Liver (tissue), 9 donors: ENCODE data around the gene SRGAP1. TPM values are rescaled to one million over a fixed set of nuclear protein-coding genes. Genes with fewer than 3 reads are reported as not detected.
"Not testable (repeated sequence)": the region's sequence is repeated elsewhere in the genome, so short reads cannot be mapped to it uniquely, and the experiment has no call there.

ENCODE experiments used
- DNase-seq: peaks from one replicate; pipeline ENCODE4 v3.0.0-alpha.2; 2017; ENCODE audit warnings: low spot score
- H3K27ac ChIP-seq, 2 donors: one replicate each; pipeline ENCODE4 v1.7.0; 2013; ENCODE audit warnings: inconsistent platforms in 2 of 2, low read length in 2 of 2, control low read depth in 1 of 2, low read depth in 1 of 2, mild to moderate bottlenecking in 1 of 2
- H3K27me3 ChIP-seq, 4 donors: one replicate each; pipeline versions ENCODE4 v1.6.1 to v1.7.0; 2013; ENCODE audit warnings: low read length in 3 of 4, inconsistent platforms in 1 of 4, mild to moderate bottlenecking in 1 of 4, moderate library complexity in 1 of 4; ENCODE audit not compliant: control insufficient read depth in 4 of 4, insufficient read depth in 4 of 4
- H3K36me3 ChIP-seq, 4 donors: one replicate each; pipeline versions ENCODE4 v1.6.1 to v1.7.0; 2013; ENCODE audit warnings: low read length in 3 of 4, mild to moderate bottlenecking in 3 of 4, low read depth in 1 of 4, moderate library complexity in 1 of 4; ENCODE audit not compliant: control insufficient read depth in 4 of 4, insufficient read depth in 3 of 4
- H3K4me1 ChIP-seq, 4 donors: one replicate each; pipeline versions ENCODE4 v1.6.1 to v1.7.0; 2013; ENCODE audit warnings: low read length in 3 of 4, mild to moderate bottlenecking in 3 of 4, moderate library complexity in 1 of 4; ENCODE audit not compliant: control insufficient read depth in 4 of 4, insufficient read depth in 4 of 4
- H3K4me3 ChIP-seq, 3 donors: one replicate each; pipeline versions ENCODE4 v1.6.1 to v1.7.0; 2013; ENCODE audit warnings: low read length in 3 of 3, control low read depth in 1 of 3, low read depth in 1 of 3, mild to moderate bottlenecking in 1 of 3
- H3K9ac ChIP-seq, 2 donors: one replicate each; pipeline ENCODE4 v1.7.0; 2013; ENCODE audit warnings: low read length in 2 of 2, mild to moderate bottlenecking in 2 of 2, moderate library complexity in 2 of 2, control low read depth in 1 of 2, low read depth in 1 of 2
- H3K9me3 ChIP-seq, 4 donors: one replicate each; pipeline versions ENCODE4 v1.6.1 to v1.7.0; 2013; ENCODE audit warnings: low read length in 3 of 4; ENCODE audit not compliant: control insufficient read depth in 4 of 4
- EGR1 ChIP-seq, 2 donors: IDR thresholded peaks; 2 replicates each; pipeline ENCODE4 v1.6.1; 2016 to 2018; ENCODE audit warnings: antibody characterized with exemption in 2 of 2, low read depth in 2 of 2
- FOXA1 ChIP-seq: IDR thresholded peaks from 2 replicates; pipeline ENCODE4 v1.6.1; 2016; ENCODE audit warnings: antibody characterized with exemption
- FOXA2 ChIP-seq: IDR thresholded peaks from 2 replicates; pipeline ENCODE4 v1.6.1; 2016; ENCODE audit warnings: antibody characterized with exemption
- GABPA ChIP-seq, 2 donors: IDR thresholded peaks in 1 of 2; conservative IDR thresholded peaks in 1 of 2; 2 replicates each; pipeline ENCODE4 v1.6.1; 2016; ENCODE audit warnings: antibody characterized with exemption in 2 of 2, mild to moderate bottlenecking in 1 of 2, moderate library complexity in 1 of 2
- HNF4A ChIP-seq, 2 donors: conservative IDR thresholded peaks; 2 replicates each; pipeline ENCODE4 v1.6.1; 2016; ENCODE audit warnings: antibody characterized with exemption in 2 of 2, mild to moderate bottlenecking in 2 of 2
- HNF4G ChIP-seq: IDR thresholded peaks from 2 replicates; pipeline ENCODE4 v1.6.1; 2016; ENCODE audit warnings: antibody characterized with exemption
- JUND ChIP-seq, 2 donors: IDR thresholded peaks; 2 replicates each; pipeline ENCODE4 v1.6.1; 2016; ENCODE audit warnings: antibody characterized with exemption in 2 of 2
- NR2F2 ChIP-seq: IDR thresholded peaks from 2 replicates; pipeline ENCODE4 v1.6.1; 2016; ENCODE audit warnings: antibody characterized with exemption
- RAD21 ChIP-seq, 2 donors: IDR thresholded peaks; 2 replicates each; pipeline ENCODE4 v1.6.1; 2016; ENCODE audit warnings: antibody characterized with exemption in 2 of 2, mild to moderate bottlenecking in 2 of 2
- RXRA ChIP-seq, 2 donors: IDR thresholded peaks; 2 replicates each; pipeline ENCODE4 v1.6.1; 2017 to 2018; ENCODE audit warnings: antibody characterized with exemption in 2 of 2, mild to moderate bottlenecking in 1 of 2
- SP1 ChIP-seq: IDR thresholded peaks from 2 replicates; pipeline ENCODE4 v1.6.1; 2018; ENCODE audit warnings: antibody characterized with exemption, mild to moderate bottlenecking
- TAF1 ChIP-seq: conservative IDR thresholded peaks from 2 replicates; pipeline ENCODE4 v1.6.1; 2016; ENCODE audit warnings: antibody characterized with exemption, mild to moderate bottlenecking
- YY1 ChIP-seq: IDR thresholded peaks from 2 replicates; pipeline ENCODE4 v1.6.1; 2016; ENCODE audit warnings: antibody characterized with exemption, mild to moderate bottlenecking
- WGBS: extraction: QIAGEN DNeasy Blood & Tissue Kit; methylation state at CpG from one replicate; pipeline ENCODE4 v1.1.7; 2013; 5-methylcytosine and 5-hydroxymethylcytosine counted together
- polyA plus RNA-seq, 2 donors: library from polyadenylated mRNA; stranded (reverse) in 1 of 2; unstranded in 1 of 2; fragments of 200-250 nt in 1 of 2; fragments of >200 nt in 1 of 2; fragmentation: Nextera tagmentation in 1 of 2; extraction: Ambion mirVana in 1 of 2; gene quantifications; one replicate each; pipeline versions ENCODE4 v1.2.1 to v1.2.3, GENCODE V29; 2013 to 2015
- total RNA-seq, 2 donors: library from RNA; depleted of rRNA; stranded (reverse); fragments of >200 nt; gene quantifications; one replicate each; pipeline ENCODE4 v1.2.3, GENCODE V29; 2014
- TF ChIP-seq, protein P1 (sequence below): IDR thresholded peaks from 2 replicates; pipeline ENCODE4 v1.6.1; 2016; ENCODE audit warnings: antibody characterized with exemption
- TF ChIP-seq, protein P2 (sequence below): IDR thresholded peaks from 2 replicates; pipeline ENCODE4 v1.6.1; 2016; ENCODE audit warnings: antibody characterized with exemption
- TF ChIP-seq, protein P3 (sequence below): IDR thresholded peaks from 2 replicates; pipeline ENCODE4 v1.6.1; 2016; ENCODE audit warnings: antibody characterized with exemption, mild to moderate bottlenecking
- TF ChIP-seq, protein P4 (sequence below): IDR thresholded peaks from 2 replicates; pipeline ENCODE4 v1.6.1; 2016; ENCODE audit warnings: antibody characterized with exemption
- TF ChIP-seq, protein P5 (sequence below): fragments of 150-350 bp; IDR thresholded peaks from 2 replicates; pipeline ENCODE4 v1.5.1; 2017; ENCODE audit warnings: improper control_type of control experiment, low read depth, low read length; ENCODE audit not compliant: missing input control
- donor health status: healthy.
- donor health status: healthy.
- donor health status: healthy.
- donor health status: healthy.
- donor health status: healthy.

The SRGAP1 gene
- total and polyA plus RNA-seq, 4 donors: 0.28 to 1.3 (median 0.85) TPM

DNA sequence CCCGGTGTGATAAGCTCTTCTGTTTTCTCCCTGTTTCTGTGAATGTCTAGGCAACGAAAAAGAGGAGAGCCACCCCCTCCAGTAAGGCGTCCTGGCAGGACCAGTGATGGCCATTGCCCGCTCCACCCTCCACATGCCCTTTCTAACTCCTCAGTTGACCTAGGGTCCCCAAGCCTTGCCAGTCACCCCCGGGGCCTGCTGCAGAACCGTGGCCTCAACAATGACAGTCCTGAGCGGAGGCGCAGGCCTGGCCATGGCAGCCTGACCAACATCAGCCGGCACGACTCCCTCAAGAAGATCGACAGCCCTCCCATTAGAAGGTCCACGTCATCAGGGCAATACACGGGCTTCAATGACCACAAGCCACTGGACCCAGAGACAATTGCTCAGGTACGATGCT is 283.3 kb downstream of the SRGAP1 start:
- Histone ChIP-seq H3K27ac (no peak overlapping the region), H3K4me1 (no peaks in the 10 kb centered on the region), H3K9me3 (no peaks in the 10 kb centered on the region), H3K36me3 (no peaks in the 10 kb centered on the region), H3K27me3 (no peaks in the 10 kb centered on the region), H3K4me3 (no peak overlapping the region), H3K9ac (no peak overlapping the region)
- WGBS: 94% methylated on average over 14 of the region's 14 CpGs
- TF ChIP-seq, protein P1, sequence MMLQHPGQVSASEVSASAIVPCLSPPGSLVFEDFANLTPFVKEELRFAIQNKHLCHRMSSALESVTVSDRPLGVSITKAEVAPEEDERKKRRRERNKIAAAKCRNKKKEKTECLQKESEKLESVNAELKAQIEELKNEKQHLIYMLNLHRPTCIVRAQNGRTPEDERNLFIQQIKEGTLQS: no peak
- no peak for TF ChIP-seq SP1
- TF ChIP-seq FOXA2: no peak
- DNase-seq: no peak

DNA sequence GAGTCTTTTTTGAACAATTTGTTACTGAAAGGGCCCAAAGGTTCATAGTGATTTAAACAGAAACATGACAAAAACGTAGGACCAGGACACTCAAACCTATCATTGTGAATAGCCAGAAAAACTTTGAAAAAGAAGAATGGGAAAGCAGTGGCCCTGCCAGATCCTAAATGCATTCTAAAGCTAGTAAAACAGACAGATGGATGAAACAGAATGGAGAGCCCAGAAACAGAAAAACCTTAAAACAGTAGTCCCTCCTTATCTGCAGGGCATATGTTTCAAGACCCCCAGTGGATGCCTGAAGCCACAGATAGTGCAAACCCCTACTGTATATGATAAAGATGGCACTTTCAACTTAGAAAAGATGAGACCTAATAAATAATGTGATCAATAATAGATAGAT is 283.9 kb downstream of the SRGAP1 start:
- Histone ChIP-seq H3K4me3 (no peak overlapping the region), H3K36me3 (no peaks in the 10 kb centered on the region), H3K4me1 (no peaks in the 10 kb centered on the region), H3K9ac (no peak overlapping the region), H3K27me3 (no peaks in the 10 kb centered on the region), H3K9me3 (peaks cover 0 to 3% (median under 1%) of the 10 kb centered on the region in 4 donors), H3K27ac (no peak overlapping the region)
- WGBS: 78% methylated on average over 1 of the region's 1 CpG
- DNase-seq: no peak
- TF ChIP-seq, protein P2, sequence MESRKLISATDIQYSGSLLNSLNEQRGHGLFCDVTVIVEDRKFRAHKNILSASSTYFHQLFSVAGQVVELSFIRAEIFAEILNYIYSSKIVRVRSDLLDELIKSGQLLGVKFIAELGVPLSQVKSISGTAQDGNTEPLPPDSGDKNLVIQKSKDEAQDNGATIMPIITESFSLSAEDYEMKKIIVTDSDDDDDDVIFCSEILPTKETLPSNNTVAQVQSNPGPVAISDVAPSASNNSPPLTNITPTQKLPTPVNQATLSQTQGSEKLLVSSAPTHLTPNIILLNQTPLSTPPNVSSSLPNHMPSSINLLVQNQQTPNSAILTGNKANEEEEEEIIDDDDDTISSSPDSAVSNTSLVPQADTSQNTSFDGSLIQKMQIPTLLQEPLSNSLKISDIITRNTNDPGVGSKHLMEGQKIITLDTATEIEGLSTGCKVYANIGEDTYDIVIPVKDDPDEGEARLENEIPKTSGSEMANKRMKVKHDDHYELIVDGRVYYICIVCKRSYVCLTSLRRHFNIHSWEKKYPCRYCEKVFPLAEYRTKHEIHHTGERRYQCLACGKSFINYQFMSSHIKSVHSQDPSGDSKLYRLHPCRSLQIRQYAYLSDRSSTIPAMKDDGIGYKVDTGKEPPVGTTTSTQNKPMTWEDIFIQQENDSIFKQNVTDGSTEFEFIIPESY: no peak
- TF ChIP-seq TAF1 (no peak), JUND (IDR thresholded peaks at IDR 0.05) (no peak), HNF4A (conservative IDR thresholded peaks at IDR 0.05) (no peak), EGR1 (IDR thresholded peaks at IDR 0.05; ENCODE audit: low read depth in 2 of 2) (no peak), RXRA (IDR thresholded peaks at IDR 0.05) (no peak), GABPA (IDR thresholded peaks at IDR 0.05 in 1 of 2, conservative IDR thresholded peaks at IDR 0.05 in 1 of 2) (no peak), RAD21 (IDR thresholded peaks at IDR 0.05) (no peak), NR2F2 (no peak), FOXA2 (no peak), YY1 (no peak), HNF4G (no peak), SP1 (no peak), FOXA1 (no peak)
- TF ChIP-seq, protein P1: no peak
- TF ChIP-seq, protein P3, sequence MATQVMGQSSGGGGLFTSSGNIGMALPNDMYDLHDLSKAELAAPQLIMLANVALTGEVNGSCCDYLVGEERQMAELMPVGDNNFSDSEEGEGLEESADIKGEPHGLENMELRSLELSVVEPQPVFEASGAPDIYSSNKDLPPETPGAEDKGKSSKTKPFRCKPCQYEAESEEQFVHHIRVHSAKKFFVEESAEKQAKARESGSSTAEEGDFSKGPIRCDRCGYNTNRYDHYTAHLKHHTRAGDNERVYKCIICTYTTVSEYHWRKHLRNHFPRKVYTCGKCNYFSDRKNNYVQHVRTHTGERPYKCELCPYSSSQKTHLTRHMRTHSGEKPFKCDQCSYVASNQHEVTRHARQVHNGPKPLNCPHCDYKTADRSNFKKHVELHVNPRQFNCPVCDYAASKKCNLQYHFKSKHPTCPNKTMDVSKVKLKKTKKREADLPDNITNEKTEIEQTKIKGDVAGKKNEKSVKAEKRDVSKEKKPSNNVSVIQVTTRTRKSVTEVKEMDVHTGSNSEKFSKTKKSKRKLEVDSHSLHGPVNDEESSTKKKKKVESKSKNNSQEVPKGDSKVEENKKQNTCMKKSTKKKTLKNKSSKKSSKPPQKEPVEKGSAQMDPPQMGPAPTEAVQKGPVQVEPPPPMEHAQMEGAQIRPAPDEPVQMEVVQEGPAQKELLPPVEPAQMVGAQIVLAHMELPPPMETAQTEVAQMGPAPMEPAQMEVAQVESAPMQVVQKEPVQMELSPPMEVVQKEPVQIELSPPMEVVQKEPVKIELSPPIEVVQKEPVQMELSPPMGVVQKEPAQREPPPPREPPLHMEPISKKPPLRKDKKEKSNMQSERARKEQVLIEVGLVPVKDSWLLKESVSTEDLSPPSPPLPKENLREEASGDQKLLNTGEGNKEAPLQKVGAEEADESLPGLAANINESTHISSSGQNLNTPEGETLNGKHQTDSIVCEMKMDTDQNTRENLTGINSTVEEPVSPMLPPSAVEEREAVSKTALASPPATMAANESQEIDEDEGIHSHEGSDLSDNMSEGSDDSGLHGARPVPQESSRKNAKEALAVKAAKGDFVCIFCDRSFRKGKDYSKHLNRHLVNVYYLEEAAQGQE: no peak
- TF ChIP-seq, protein P4, sequence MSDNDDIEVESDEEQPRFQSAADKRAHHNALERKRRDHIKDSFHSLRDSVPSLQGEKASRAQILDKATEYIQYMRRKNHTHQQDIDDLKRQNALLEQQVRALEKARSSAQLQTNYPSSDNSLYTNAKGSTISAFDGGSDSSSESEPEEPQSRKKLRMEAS: no peak
- TF ChIP-seq, protein P5, sequence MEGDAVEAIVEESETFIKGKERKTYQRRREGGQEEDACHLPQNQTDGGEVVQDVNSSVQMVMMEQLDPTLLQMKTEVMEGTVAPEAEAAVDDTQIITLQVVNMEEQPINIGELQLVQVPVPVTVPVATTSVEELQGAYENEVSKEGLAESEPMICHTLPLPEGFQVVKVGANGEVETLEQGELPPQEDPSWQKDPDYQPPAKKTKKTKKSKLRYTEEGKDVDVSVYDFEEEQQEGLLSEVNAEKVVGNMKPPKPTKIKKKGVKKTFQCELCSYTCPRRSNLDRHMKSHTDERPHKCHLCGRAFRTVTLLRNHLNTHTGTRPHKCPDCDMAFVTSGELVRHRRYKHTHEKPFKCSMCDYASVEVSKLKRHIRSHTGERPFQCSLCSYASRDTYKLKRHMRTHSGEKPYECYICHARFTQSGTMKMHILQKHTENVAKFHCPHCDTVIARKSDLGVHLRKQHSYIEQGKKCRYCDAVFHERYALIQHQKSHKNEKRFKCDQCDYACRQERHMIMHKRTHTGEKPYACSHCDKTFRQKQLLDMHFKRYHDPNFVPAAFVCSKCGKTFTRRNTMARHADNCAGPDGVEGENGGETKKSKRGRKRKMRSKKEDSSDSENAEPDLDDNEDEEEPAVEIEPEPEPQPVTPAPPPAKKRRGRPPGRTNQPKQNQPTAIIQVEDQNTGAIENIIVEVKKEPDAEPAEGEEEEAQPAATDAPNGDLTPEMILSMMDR: no peak

DNA sequence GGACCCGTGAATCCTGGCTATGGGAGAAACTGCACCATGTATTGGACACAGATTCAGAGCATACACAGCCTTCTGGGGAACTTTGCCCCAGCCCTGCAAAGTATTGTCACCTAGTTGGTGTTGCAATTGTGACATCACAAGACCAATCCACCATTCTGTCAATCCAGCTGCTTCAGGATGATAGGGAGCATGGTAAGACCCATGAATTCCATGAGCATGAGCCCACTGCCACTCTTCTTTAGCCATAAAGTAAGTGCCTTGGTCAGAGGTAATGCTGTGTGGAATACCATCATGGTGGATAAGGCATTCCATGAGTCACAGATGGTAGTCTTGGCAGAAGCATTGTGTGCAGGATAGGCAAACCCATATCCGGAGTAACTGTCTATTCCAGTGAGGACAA is 286.0 kb downstream of the SRGAP1 start:
- WGBS: 52% methylated on average over 2 of the region's 2 CpGs
- not testable (repeated sequence) for H3K27ac ChIP-seq, H3K36me3 ChIP-seq, H3K9me3 ChIP-seq, H3K9ac ChIP-seq, H3K4me3 ChIP-seq, DNase-seq, H3K27me3 ChIP-seq, H3K4me1 ChIP-seq

DNA sequence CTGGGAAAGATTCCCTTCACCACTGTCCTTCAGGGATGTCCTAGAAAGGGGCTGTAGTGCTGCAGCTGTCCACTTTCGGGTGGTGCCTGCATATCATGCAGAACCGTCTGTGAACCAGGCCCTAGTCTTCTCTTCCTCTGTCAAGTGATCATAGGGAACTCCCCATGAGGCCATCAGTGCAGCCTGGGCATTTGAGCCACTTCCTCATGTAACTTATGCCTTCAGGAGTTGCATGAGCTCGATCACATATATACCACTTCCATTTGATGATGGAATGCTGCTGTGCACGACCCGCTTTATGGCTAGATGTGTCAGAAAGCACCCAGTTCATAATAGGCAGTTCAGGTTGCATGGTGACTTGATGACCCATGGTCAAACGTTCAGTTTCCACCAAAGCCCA is 287.0 kb downstream of the SRGAP1 start:
- H3K4me1 ChIP-seq, H3K27ac ChIP-seq, H3K27me3 ChIP-seq, H3K4me3 ChIP-seq, H3K9me3 ChIP-seq, H3K9ac ChIP-seq, H3K36me3 ChIP-seq, DNase-seq: not testable (repeated sequence)
- WGBS: 87% methylated on average over 6 of the region's 6 CpGs
